ENCODE results near the gene RMDN3. TPM values are rescaled to one million over a fixed set of nuclear protein-coding genes. Genes with fewer than 3 reads are reported as not detected.

The RMDN3 gene
- total RNA-seq, 1 experiment from 2014 or later = 28.3 TPM

DNA sequence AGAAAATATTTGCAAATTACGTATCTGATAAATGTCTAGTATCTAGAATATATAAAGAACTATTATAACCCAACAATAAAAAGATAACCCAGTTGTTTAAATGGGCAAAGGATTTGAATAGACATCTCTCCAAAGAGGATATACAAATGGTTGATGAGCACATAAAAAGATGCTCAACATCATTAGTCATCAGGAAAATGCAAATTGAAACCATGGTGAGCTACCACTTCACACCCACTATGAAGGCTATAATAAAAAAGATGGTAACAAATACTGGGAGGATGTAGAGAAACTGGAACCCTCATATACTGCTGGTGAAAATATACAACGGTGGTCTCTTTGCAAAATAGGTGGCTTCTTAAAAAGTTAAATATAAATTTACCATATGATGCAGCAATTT, 32.1 kb downstream of the RMDN3 start:
- H3K4me1 Mint-ChIP-seq = no peaks in the 10 kb centered on the region
- Histone ChIP-seq H2BK12ac (ENCODE audit: insufficient read length, low read depth, low read length) (no peak overlapping the region), H3K27me3 (ENCODE audit: insufficient read depth, low read length) (no peaks in the 10 kb centered on the region), H2AFZ (ENCODE audit: low read length) (no peak overlapping the region), H2BK15ac (ENCODE audit: low read depth, low read length) (no peak overlapping the region), H3K23me2 (ENCODE audit: insufficient read length, low read depth, low read length, poor library complexity, severe bottlenecking) (no peaks in the 10 kb centered on the region), H3K79me1 (ENCODE audit: insufficient read depth, low read depth, low read length, poor library complexity, severe bottlenecking) (no peaks in the 10 kb centered on the region), H4K91ac (ENCODE audit: insufficient read length, low read depth, low read length) (no peak overlapping the region), H2BK20ac (ENCODE audit: low read depth, low read length, poor library complexity, severe bottlenecking) (no peak overlapping the region), H3K56ac (ENCODE audit: insufficient read length, low read depth, low read length) (no peak overlapping the region), H3K14ac (ENCODE audit: insufficient read depth, low read length) (no peak overlapping the region), H2BK120ac (ENCODE audit: low read depth, low read length, poor library complexity, severe bottlenecking) (no peak overlapping the region), H2BK5ac (ENCODE audit: insufficient read length, low read length) (no peak overlapping the region), H4K5ac (ENCODE audit: insufficient read length, low read depth, low read length) (no peak overlapping the region), H3K79me2 (ENCODE audit: insufficient read depth, low read length) (no peaks in the 10 kb centered on the region), H3T11ph (ENCODE audit: low read length) (no peak overlapping the region), H3K9ac (ENCODE audit: extremely low read depth, insufficient read length, low read length) (no peak overlapping the region), H3K4ac (ENCODE audit: low read depth, low read length) (no peak overlapping the region), H4K8ac (replicated peaks; ENCODE audit: insufficient read length, low read depth, low read length) (no peak overlapping the region), H3K9me3 (ENCODE audit: control insufficient read depth, low read depth, low read length) (no peaks in the 10 kb centered on the region), H3K4me1 (ENCODE audit: insufficient read depth, low read length) (no peaks in the 10 kb centered on the region), H3K27ac (ENCODE audit: insufficient read length, low read depth, low read length) (no peak overlapping the region), H2AK5ac (ENCODE audit: insufficient read length, low read length) (no peak overlapping the region), H3K4me2 (ENCODE audit: insufficient read depth, insufficient read length, low read length) (no peak overlapping the region), H3K18ac (ENCODE audit: insufficient read length, low read depth, low read length) (no peak overlapping the region), H3K23ac (ENCODE audit: insufficient read length, low read depth, low read length) (no peak overlapping the region), H4K20me1 (ENCODE audit: control insufficient read depth, insufficient read depth, insufficient read length) (no peaks in the 10 kb centered on the region)
- H3K27me3 Mint-ChIP-seq (ENCODE audit: low read depth) = no peaks in the 10 kb centered on the region
- peaks cover 9 to 48% (median 34%) of the 10 kb centered on the region in 3 experiments; a peak in 6 of 7 replicates for H3K36me3 Mint-ChIP-seq (ENCODE audit: insufficient read depth in 1 of 3, low read depth in 3 of 3)
- no peaks in the 10 kb centered on the region for H3K9me3 Mint-ChIP-seq
- WGBS (ENCODE audit: extremely low coverage, insufficient read length, low lambda C conversion rate) = no CpG with 5 or more reads among the region's 2 CpGs
- TF ChIP-seq, protein P1, sequence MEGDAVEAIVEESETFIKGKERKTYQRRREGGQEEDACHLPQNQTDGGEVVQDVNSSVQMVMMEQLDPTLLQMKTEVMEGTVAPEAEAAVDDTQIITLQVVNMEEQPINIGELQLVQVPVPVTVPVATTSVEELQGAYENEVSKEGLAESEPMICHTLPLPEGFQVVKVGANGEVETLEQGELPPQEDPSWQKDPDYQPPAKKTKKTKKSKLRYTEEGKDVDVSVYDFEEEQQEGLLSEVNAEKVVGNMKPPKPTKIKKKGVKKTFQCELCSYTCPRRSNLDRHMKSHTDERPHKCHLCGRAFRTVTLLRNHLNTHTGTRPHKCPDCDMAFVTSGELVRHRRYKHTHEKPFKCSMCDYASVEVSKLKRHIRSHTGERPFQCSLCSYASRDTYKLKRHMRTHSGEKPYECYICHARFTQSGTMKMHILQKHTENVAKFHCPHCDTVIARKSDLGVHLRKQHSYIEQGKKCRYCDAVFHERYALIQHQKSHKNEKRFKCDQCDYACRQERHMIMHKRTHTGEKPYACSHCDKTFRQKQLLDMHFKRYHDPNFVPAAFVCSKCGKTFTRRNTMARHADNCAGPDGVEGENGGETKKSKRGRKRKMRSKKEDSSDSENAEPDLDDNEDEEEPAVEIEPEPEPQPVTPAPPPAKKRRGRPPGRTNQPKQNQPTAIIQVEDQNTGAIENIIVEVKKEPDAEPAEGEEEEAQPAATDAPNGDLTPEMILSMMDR (conservative IDR thresholded peaks at IDR 0.05) = no peak
- H3K4me3 Mint-ChIP-seq = no peak overlapping the region
- H3K27ac Mint-ChIP-seq = no peak overlapping the region
- no peak for DNase-seq

All from H9 (cell line).